ENCODE results near the gene EZR.
"Not testable (repeated sequence)": the region's sequence is repeated elsewhere in the genome, so short reads cannot be mapped to it uniquely, and the experiment has no call there.

EZR gene

GRCh38 chr6:158841358-158841757 lies 22.2 kb upstream of the EZR start:
- no peak for DNase-seq

- no peak for DNase-seq
Observed at GRCh38 chr6:158840465-158840864, 21.3 kb upstream of the EZR start.

- DNase-seq = no peak
Observed at GRCh38 chr6:158839796-158840195, 20.6 kb upstream of the EZR start.

- not testable (repeated sequence) for DNase-seq
Observed at GRCh38 chr6:158838790-158839189, 19.6 kb upstream of the EZR start.

GRCh38 chr6:158837684-158838625 lies 18.8 kb upstream of the EZR start:
- DNase-seq = no peak

GRCh38 chr6:158836625-158837311 lies 17.6 kb upstream of the EZR start:
- DNase-seq = no peak

GRCh38 chr6:158835616-158836221 lies 16.6 kb upstream of the EZR start:
- no peak for DNase-seq

- no peak for DNase-seq
Observed at GRCh38 chr6:158834675-158835385, 15.7 kb upstream of the EZR start.

- DNase-seq = not testable (repeated sequence)
Observed at GRCh38 chr6:158832807-158833206, 13.6 kb upstream of the EZR start.

GRCh38 chr6:158832026-158832425 lies 12.9 kb upstream of the EZR start:
- no peak for DNase-seq

- DNase-seq = no peak
Observed at GRCh38 chr6:158831571-158831970, 12.4 kb upstream of the EZR start.

GRCh38 chr6:158830736-158831135 lies 11.6 kb upstream of the EZR start:
- DNase-seq = no peak

GRCh38 chr6:158828807-158829206 lies 9.6 kb upstream of the EZR start:
- no peak for DNase-seq

- DNase-seq = no peak
Observed at GRCh38 chr6:158826819-158827501, 7.8 kb upstream of the EZR start.

- no peak for DNase-seq
Observed at GRCh38 chr6:158825951-158826306, 6.8 kb upstream of the EZR start.

- DNase-seq = no peak
Observed at GRCh38 chr6:158825038-158825950, 6.1 kb upstream of the EZR start.

- not testable (repeated sequence) for DNase-seq
Observed at GRCh38 chr6:158823616-158824015, 4.4 kb upstream of the EZR start.

- DNase-seq = no peak
Observed at GRCh38 chr6:158819977-158820622, 932 bp upstream of the EZR start.

GRCh38 chr6:158818581-158819212 lies 471 bp downstream of the EZR start:
- DNase-seq = no peak

Data from NCI-H2227 treated with DMSO at 0.1 percent for 48 hours (cell line).